Hematopoietic multipotent progenitor cell treated with erythropoietin and hydrocortisone succinate and interleukin-3 and kit ligand, for 17 days (in vitro differentiated cells): ENCODE results near the gene CHI3L2.

Experiments
- DNase-seq: peaks from one replicate; pipeline ENCODE4 v3.0.0-alpha.2; 2015; ENCODE audit warnings: low spot score

Gene CHI3L2

GRCh38 chr1:111253876-111254275 is 26.4 kb downstream of the CHI3L2 start:
- no peak for DNase-seq

GRCh38 chr1:111256988-111257658 is 29.6 kb downstream of the CHI3L2 start:
- no peak for DNase-seq

GRCh38 chr1:111267801-111268508 is 40.4 kb downstream of the CHI3L2 start:
- no peak for DNase-seq

GRCh38 chr1:111269825-111270406 is 42.4 kb downstream of the CHI3L2 start:
- no peak for DNase-seq

DNA sequence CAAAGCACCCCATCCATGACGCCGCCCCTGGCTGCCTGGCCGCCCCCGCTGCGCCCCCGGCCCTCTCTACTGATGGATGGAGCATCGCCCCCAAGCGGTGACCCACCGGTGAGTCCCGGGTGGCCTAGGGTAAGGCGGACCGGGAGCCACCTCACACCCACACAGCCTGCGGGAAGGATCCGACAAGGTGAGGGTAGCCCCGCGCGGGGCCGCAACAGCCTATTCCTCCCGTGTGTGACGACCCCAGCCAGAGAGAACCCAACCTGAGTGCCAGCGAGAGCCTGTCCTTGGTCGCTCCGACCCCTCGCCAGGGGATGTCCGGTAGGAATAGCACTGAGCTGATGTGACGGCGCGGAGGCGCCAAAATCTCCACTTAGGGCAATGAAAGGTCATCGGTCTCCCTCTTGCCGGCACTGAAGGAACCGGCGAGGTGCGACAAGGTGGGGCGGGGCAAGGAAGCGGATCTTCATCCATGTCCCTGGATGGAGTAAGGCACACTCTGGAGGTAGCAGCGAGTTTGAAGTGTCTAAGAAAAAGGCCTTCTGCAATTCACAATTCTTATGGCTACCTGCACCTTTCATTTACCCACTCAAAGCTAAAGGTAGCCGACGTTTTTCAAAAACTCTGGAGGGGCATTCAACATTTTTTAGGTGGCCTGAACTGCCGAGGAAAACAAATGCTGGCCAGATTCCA is 43.4 kb downstream of the CHI3L2 start:
- DNase-seq, result no peak

DNA sequence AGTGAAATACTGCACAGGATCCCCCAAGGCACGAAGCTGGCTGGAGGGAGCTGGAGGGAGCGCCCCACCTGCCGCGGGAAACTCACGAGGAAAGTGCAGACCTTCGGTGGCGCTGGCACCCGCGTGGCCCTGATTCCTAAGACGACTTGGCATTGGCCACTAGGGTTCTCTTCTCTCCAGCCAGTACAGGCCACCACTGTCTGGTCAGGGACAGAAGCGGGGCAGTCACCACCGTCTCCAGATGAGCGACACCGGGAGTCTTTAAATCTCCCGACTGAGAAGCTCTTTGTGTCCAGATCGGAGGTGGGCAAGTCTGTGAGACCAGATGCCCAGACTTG is 43.9 kb downstream of the CHI3L2 start:
- no peak for DNase-seq

GRCh38 chr1:111272081-111272480 is 44.6 kb downstream of the CHI3L2 start:
- no peak for DNase-seq

- DNase-seq, result no peak
These were observed 47.1 kb downstream of the CHI3L2 start for GRCh38 chr1:111274653-111275052.

GRCh38 chr1:111275079-111275478 is 47.6 kb downstream of the CHI3L2 start:
- DNase-seq, result no peak

- DNase-seq, result no peak
These were observed 48.4 kb downstream of the CHI3L2 start for GRCh38 chr1:111275780-111276433.

DNA sequence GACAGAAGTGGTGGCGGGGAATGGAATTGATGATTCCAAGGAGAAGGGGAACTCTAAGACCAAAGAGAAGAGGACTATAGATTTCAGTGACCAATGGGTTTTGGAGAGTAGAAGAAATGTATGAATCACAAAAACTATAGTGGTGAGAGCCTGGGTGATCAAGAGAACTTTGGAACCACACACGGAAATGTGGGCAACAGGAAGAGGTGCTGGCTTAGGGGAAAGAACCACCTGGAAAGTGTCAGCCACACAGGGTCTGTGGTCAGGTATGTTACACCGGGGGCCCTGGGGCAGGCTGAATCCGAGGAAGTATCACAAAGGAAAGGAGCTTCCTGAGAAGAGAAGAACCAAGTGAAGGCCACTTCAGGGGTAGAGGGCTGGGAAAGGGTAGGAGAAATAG is 51.6 kb downstream of the CHI3L2 start:
- no peak for DNase-seq

GRCh38 chr1:111280267-111280666 is 52.8 kb downstream of the CHI3L2 start:
- no peak for DNase-seq

GRCh38 chr1:111281411-111281810 is 53.9 kb downstream of the CHI3L2 start:
- DNase-seq, result no peak

DNA sequence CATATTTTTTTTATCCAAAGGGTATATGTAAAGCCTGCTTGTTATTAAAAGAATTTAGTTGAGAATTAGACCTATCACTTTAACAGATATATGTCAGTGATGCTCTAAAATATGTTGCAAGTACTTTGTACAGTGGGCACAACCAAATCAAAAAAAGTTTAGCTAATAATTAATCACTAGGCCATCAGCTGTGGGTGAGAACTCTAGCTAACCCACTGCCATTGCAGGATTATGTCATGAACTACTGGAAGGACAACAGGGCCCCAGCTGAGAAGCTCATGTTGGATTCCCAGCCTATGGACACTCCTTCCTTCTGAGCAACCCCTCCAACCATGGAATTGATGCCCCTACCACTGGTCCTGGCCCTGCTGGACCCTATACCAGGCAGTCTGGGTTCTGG is 56.3 kb downstream of the CHI3L2 start:
- DNase-seq, result no peak

GRCh38 chr1:111285879-111286278 is 58.4 kb downstream of the CHI3L2 start:
- no peak for DNase-seq

GRCh38 chr1:111286912-111287311 is 59.4 kb downstream of the CHI3L2 start:
- DNase-seq, result no peak

DNA sequence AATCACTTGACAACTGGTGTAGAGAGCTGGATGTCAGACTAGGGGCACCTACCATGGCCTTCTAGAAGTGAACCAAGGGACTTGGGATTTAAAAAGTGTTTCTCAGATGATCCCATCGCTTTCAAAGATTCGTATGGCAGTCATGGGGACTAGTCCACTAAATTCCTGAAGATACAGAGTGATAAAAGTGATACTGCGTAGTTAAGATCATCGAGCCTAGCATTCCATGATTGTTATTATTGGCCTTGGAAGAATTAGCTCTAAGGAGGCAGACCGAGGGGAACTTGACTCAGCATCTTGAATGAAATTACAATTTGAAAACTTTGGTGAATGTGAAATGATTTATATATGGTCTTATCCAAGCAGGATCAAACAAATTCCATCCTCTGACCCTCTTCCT is 61.9 kb downstream of the CHI3L2 start:
- no peak for DNase-seq

GRCh38 chr1:111290104-111290503 is 62.6 kb downstream of the CHI3L2 start:
- DNase-seq, result no peak

- no peak for DNase-seq
These were observed 63.1 kb downstream of the CHI3L2 start, which contains the start of gene CHIA for GRCh38 chr1:111290630-111291029. Gene CHIA (plus strand): TSS chr1:111290851. CDS start chr1:111310468, 19,617 bp downstream.
